Inferior parietal cortex (tissue), 1 donor: ENCODE measurements around the gene RAB1B.

ENCODE experiments used
- DNase-seq: peaks from one replicate; pipeline ENCODE4 v3.0.0-alpha.2; 2016; ENCODE audit errors: extremely low spot score

The RAB1B gene

GRCh38 chr11:66268244-66268951, at the start of gene RAB1B:
TSS of gene RAB1B (plus strand) at chr11:66268639. CDS start at chr11:66268680, 41 bp downstream.
- DNase-seq: peak; percentile 100

DNA sequence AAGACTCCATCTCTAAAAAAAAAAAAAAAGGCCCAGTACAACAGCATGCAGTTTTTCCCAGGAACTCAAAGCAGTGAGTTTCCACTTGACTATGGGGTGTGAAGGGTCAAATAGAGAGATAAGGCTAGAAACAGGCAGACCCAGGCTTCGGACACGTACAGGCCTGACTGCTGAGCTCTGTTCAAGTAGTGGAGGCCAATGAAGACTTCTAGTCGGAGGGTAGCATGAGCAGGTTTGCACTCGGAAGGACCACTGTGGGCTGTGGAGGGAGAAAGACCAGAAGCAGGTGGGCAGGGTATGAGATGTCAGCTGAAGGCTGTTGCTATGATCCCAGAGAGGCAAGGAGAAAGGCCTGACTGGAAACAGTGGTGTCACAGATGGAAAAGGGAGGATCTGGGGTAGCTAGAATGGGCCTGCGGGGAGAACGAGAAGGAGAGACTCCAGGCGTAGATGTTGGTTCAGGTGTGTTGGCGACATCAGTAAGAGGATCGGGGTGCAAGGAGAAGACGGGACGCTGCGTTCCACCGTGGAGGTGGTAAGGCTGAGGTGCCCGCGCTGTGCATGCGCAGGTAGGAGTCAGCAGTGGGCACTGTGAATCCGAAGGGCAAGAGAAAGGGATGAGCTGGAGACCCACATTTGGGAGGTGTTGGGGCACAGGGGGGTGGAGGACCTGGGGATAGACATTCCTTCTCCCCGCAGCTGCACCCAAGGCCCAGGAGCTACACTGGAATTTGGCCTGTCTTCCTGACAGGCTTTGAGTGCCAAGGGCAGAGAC, 49.4 kb upstream of the RAB1B start:
- DNase-seq: no peak

- DNase-seq: no peak
Measured at GRCh38 chr11:66219846-66220565, 48.4 kb upstream of the RAB1B start.

- DNase-seq: no peak
Measured at GRCh38 chr11:66220566-66220935, 47.9 kb upstream of the RAB1B start.

- no peak for DNase-seq
Measured at GRCh38 chr11:66221012-66221411, 47.4 kb upstream of the RAB1B start.

GRCh38 chr11:66221726-66222236, 46.7 kb upstream of the RAB1B start:
- DNase-seq: no peak

DNA sequence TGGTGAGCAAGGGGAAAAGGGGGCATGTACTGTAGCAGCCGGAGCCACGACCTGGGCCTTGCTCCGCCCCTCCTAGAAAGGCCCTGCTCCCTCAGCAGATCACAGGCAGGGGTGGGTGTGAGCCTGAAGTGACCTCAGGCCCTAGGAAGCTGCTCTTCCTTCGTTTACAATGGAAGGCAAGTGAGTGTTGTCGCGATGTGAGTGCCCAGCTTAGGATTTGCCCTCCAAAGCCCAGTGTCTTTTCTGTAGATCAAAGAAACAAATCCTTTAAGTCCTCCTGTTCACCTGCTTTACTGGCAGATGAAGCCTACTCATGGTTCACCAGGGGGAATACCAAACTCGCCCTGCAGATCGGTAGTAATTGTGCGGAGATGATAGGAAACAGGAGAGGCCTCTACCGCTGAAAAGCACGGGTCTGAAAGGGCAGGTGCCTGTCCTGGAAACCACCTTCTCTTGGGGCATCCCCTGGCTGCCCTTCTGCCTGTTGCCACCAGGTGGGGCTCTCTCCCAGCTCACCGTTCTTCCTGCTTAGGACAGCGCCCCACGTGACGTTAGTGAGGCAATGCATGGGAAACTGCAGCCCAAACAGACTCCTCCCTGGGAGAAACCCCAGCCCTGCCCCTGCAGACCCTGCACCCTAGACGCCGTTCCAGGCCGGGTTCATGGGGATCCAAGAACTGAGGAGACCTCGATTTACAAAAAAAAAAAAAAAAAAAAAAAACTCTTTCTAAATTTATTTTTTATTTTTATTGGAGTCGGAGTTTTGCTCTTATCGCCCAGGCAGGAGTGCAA, 45.9 kb upstream of the RAB1B start:
- peak; percentile 92 for DNase-seq

DNA sequence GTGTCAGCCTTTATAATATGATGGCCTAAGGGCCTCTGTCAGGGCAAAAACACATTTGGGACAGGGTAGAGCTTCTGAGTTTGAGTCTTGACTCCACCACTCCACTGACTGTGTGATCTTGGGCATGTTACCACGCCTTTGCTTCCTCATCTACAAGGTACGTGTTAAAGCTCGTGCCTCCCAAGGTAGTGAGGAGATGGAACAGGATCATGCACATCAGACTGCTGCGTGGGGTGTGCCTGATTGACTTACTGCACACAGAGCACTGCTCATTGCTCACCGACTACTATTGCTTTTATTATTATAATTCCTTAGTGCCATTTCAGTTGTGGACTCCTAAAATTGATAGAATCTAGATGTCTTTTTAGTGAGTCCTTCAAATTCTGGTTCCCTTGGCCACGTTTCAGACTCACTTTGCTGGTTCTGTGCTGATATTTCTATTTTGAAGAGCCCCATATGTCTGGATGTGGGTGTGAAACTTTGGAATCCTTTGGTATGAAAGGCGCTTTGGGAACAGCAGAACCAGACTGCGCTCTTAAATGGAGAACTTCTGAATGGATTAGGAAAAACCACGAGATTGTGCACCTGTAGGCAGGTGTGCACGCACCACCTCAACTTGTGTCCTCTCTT, 44.1 kb upstream of the RAB1B start:
- DNase-seq: peak; percentile 54

DNA sequence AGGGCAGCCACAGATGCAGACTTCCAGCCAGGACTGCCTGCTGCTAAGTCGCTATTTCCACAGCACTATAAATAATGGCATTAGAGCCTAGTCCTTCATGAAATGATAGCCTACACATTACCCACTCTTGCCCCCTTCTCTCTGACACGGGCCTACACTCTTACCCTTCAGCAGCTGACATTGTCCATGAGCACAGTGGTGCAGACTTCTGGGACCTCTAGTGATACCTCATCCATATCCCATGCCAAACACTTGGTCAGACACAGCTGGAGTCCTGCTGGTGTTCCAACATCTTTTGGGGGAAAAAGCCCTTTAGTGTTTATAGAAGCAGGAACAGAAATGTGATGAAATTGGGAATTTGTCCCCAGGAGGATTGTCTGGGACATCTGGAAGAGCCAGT, 43.4 kb upstream of the RAB1B start:
- DNase-seq: no peak

DNA sequence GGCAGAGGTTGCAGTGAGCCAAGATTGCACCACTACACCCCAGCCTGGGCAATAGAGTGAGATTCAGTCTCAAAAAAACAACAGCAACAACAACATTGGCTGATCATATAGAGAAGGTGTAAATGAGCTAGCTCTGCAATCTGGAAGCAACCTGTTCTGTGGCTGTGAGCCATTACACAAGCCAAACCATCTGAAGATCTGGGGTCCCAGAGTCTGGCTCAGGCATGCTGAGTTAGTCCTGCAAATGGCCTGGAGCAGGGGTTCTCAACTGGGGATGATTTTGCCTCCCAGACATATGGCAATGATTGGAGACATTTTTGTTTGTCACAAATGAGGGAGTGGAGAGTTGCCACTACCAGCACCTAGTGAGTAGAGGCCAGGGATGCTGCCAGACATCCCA, 42.3 kb upstream of the RAB1B start:
- DNase-seq: no peak

DNA sequence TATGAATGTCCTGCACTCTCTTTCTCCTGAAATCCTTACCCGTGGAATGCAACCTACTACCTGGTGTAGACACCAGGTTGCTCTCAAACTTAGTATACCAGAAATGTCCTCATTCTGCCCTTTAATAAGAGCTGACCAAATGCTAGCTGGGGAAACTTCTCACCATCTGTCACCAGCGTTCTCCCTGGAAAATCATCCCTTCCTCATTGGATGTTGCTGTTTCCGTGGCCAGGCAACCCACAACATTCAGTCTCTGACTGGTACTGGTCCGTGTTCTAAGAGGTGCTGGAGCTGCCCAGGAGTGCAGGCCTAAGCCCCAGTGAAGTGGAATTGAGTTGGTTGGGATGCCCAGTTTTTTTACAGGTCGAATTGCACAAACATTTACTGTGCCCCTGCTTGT, 40.7 kb upstream of the RAB1B start:
- DNase-seq: no peak

- DNase-seq: no peak
Measured at GRCh38 chr11:66228521-66228920, 39.9 kb upstream of the RAB1B start.

GRCh38 chr11:66230156-66230555, 38.3 kb upstream of the RAB1B start:
- no peak for DNase-seq

DNA sequence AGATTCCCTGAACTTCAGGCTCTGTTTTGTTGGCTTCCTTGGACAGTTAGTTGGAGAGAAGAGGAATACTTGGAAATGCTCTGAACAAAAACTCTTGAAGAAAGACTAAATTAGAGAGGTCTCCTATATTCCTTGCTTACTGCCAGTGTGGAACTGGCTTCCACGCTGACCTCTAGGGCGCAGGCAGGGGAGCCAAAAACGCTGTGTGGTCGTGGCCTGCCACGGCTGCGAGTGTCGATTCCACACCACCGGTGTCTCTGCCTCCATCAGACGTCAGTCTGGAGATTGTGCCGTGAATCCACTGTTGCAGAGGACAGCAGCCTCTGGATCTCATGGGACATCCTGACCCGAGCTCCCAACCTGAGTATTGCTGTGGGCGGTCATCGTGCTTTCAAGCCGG, 37.5 kb upstream of the RAB1B start:
- no peak for DNase-seq

GRCh38 chr11:66231561-66231960, 36.9 kb upstream of the RAB1B start:
- no peak for DNase-seq

DNA sequence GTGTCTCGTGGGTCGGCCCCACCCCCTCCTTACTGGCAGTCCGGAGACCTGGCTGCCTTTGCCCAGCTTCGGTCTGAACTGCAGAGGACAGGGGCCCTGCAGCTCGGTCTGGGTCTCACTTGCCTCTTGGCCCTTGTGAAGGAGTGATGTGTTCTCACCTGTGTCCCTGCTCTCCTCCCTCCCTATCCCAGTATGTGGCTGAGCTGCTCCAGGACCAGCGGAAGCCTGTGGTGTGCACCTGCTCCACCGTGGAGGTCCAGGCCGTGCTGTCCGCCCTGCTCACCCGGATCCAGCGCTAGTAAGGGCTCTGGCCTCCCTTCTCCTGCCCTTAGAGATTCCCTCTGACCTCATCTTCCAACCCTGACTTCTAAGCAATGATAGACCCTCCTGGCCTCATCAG, 35.7 kb upstream of the RAB1B start:
- no peak for DNase-seq

GRCh38 chr11:66233301-66233700, 35.1 kb upstream of the RAB1B start:
- DNase-seq: no peak

GRCh38 chr11:66235141-66235540, 33.3 kb upstream of the RAB1B start:
- no peak for DNase-seq

- DNase-seq: no peak
Measured at GRCh38 chr11:66237867-66238266, 30.6 kb upstream of the RAB1B start.

DNA sequence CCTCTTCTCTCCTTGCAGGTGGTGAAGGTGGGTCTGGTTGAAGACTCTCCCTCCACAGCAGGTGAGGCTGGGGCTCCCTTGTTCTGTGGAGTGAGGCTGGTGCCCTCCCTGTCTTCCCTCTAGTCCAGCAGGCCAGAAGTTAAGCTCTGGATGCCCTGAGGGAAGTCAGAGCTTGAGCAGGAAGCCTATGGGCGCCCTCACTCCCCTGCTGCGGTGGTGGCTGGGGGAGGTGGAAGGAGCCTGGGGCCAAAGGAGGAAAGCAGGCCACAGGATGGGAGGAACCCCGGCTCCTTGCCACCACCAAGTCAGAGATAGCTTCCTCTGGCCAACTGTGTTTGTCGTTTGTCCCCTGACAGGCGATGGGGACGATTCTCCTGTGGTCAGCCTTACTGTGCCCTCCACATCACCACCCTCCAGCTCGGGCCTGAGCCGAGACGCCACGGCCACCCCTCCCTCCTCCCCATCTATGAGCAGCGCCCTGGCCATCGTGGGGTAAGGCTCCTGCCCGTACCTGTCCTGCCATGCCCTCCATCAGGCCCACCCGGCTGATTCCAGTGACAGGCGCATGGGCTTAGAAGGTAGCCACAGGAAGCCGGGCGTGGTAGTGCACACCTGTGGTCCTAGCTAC, 29.5 kb upstream of the RAB1B start:
- DNase-seq: no peak

DNA sequence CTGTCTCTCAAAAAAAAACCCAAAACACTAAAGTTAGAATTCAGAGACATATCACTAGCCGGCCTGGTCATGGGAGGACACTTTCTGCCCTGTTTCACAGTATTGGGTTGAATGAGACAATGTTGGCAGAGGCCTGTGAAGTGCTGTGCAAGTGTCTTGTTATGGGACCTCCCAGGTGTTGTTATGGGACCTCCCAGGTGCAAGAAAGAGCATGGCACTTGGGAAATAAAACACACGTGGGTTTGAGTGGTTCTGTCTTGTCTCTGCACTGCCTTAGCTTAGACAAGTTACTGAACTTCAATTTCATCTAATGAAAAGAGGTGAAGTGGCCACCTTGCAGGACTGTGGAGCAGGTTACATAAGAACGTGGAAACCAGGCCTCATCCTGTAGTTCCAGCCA, 28.9 kb upstream of the RAB1B start:
- DNase-seq: no peak
